ENCODE measurements around the gene CACNB2. TPM values are rescaled to one million over a fixed set of nuclear protein-coding genes. Genes with fewer than 3 reads are reported as not detected.

The CACNB2 gene
- total RNA-seq, 1 experiment from 2014 or later = not detected

DNA sequence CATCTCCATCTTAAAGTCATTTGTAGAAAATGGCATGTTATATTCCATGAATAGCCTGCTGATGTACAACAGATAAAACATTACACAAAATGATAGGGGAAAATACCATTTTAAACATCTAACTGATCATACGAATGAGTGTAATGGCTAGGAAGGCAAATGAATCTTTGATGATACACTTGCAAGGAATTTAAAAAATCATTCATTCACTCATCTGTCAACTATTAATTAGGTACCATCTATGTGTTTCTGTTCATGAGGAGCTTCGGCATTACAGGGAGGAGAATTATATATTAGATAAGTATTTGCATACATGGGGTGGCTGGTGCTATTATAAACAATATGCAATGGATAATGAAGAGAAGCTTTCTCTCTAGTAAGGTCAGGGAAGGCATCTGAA is 183.7 kb downstream of the CACNB2 start:
- ChIA-PET CTCF (no interaction called here), POLR2A (no interaction called here)
- in situ Hi-C loops (cut with HindIII; ENCODE audit: low pct_unique_long_range_greater_than_20kb, low sequenced_read_pairs) (no loop called here), intact Hi-C loops (cut with micrococcal nuclease; ENCODE audit: unreplicated experiment) (no loop called here)
- DNase-seq (ENCODE audit: low read depth, low spot score) = no peak
- no peak overlapping the region for H3K27ac ChIP-seq (ENCODE audit: low read length)
- no peak for ATAC-seq
- H3K9me3 ChIP-seq (ENCODE audit: control insufficient read depth, insufficient read depth, low read depth, low read length) = no peaks in the 10 kb centered on the region
- no peaks in the 10 kb centered on the region for H3K4me1 ChIP-seq (ENCODE audit: control insufficient read depth, insufficient read depth, low read length)
- H3K27me3 ChIP-seq (ENCODE audit: control insufficient read depth, insufficient read depth, low read length) = no peaks in the 10 kb centered on the region
- TF ChIP-seq TCF7L2 (IDR thresholded peaks at IDR 0.05; ENCODE audit: low read depth, low read length) = no peak
- no peak for TF ChIP-seq POLR2AphosphoS5 (IDR thresholded peaks at IDR 0.05; ENCODE audit: low read depth, low read length)
- TF ChIP-seq, protein P1, sequence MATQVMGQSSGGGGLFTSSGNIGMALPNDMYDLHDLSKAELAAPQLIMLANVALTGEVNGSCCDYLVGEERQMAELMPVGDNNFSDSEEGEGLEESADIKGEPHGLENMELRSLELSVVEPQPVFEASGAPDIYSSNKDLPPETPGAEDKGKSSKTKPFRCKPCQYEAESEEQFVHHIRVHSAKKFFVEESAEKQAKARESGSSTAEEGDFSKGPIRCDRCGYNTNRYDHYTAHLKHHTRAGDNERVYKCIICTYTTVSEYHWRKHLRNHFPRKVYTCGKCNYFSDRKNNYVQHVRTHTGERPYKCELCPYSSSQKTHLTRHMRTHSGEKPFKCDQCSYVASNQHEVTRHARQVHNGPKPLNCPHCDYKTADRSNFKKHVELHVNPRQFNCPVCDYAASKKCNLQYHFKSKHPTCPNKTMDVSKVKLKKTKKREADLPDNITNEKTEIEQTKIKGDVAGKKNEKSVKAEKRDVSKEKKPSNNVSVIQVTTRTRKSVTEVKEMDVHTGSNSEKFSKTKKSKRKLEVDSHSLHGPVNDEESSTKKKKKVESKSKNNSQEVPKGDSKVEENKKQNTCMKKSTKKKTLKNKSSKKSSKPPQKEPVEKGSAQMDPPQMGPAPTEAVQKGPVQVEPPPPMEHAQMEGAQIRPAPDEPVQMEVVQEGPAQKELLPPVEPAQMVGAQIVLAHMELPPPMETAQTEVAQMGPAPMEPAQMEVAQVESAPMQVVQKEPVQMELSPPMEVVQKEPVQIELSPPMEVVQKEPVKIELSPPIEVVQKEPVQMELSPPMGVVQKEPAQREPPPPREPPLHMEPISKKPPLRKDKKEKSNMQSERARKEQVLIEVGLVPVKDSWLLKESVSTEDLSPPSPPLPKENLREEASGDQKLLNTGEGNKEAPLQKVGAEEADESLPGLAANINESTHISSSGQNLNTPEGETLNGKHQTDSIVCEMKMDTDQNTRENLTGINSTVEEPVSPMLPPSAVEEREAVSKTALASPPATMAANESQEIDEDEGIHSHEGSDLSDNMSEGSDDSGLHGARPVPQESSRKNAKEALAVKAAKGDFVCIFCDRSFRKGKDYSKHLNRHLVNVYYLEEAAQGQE (IDR thresholded peaks at IDR 0.05; ENCODE audit: insufficient read depth in 1 of 2, low read depth in 2 of 2, low read length in 1 of 2) = no peak
- no peak for TF ChIP-seq SIN3A (IDR thresholded peaks at IDR 0.05; ENCODE audit: borderline replicate concordance, insufficient read depth, low read depth, low read length)
- TF ChIP-seq, protein P2, sequence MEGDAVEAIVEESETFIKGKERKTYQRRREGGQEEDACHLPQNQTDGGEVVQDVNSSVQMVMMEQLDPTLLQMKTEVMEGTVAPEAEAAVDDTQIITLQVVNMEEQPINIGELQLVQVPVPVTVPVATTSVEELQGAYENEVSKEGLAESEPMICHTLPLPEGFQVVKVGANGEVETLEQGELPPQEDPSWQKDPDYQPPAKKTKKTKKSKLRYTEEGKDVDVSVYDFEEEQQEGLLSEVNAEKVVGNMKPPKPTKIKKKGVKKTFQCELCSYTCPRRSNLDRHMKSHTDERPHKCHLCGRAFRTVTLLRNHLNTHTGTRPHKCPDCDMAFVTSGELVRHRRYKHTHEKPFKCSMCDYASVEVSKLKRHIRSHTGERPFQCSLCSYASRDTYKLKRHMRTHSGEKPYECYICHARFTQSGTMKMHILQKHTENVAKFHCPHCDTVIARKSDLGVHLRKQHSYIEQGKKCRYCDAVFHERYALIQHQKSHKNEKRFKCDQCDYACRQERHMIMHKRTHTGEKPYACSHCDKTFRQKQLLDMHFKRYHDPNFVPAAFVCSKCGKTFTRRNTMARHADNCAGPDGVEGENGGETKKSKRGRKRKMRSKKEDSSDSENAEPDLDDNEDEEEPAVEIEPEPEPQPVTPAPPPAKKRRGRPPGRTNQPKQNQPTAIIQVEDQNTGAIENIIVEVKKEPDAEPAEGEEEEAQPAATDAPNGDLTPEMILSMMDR (IDR thresholded peaks at IDR 0.05) = no peak
- no TSS peak for BruUV-seq (replicated peaks)
- H3K4me3 ChIP-seq (ENCODE audit: low read depth in 2 of 2, low read length in 2 of 2) = no peak overlapping the region
- H3K36me3 ChIP-seq (ENCODE audit: control insufficient read depth, insufficient read depth, low read length) = no peaks in the 10 kb centered on the region

DNA sequence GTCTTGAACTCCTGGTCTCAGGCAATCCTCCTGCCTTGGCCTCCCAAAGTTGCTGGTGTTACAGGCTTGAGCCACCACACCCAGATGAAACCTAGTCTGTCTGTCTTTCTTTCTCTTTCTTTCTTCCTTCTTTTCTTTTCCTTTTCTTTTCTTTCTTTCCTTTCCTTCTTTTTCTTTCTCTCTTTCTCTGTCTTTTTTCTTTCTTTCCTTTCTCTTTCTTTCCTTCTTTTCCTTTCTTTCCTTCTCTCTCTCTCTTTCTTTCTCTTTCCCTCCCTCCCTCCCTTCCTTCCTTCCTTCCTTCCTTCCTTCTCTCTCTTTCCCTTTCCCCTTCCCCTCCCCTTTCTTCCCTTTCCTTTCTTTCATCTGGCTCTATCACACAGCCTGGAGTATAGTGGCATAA is 185.2 kb downstream of the CACNB2 start:
- no TSS peak for BruUV-seq (replicated peaks)
- Histone ChIP-seq H3K9me3 (ENCODE audit: control insufficient read depth, insufficient read depth, low read depth, low read length) (no peaks in the 10 kb centered on the region), H3K4me3 (ENCODE audit: low read depth in 2 of 2, low read length in 2 of 2) (no peak overlapping the region), H3K27me3 (ENCODE audit: control insufficient read depth, insufficient read depth, low read length) (no peaks in the 10 kb centered on the region), H3K27ac (ENCODE audit: low read length) (no peak overlapping the region), H3K4me1 (ENCODE audit: control insufficient read depth, insufficient read depth, low read length) (no peaks in the 10 kb centered on the region), H3K36me3 (ENCODE audit: control insufficient read depth, insufficient read depth, low read length) (no peaks in the 10 kb centered on the region)
- DNase-seq (ENCODE audit: low read depth, low spot score) (no peak), ATAC-seq (no peak)
- intact Hi-C loops (cut with micrococcal nuclease; ENCODE audit: unreplicated experiment) = no loop called here
- POLR2A ChIA-PET = no interaction called here
- in situ Hi-C loops (cut with HindIII; ENCODE audit: low pct_unique_long_range_greater_than_20kb, low sequenced_read_pairs) = no loop called here
- CTCF ChIA-PET = no interaction called here
- TF ChIP-seq POLR2AphosphoS5 (IDR thresholded peaks at IDR 0.05; ENCODE audit: low read depth, low read length) = no peak
- TF ChIP-seq TCF7L2 (IDR thresholded peaks at IDR 0.05; ENCODE audit: low read depth, low read length) = no peak

DNA sequence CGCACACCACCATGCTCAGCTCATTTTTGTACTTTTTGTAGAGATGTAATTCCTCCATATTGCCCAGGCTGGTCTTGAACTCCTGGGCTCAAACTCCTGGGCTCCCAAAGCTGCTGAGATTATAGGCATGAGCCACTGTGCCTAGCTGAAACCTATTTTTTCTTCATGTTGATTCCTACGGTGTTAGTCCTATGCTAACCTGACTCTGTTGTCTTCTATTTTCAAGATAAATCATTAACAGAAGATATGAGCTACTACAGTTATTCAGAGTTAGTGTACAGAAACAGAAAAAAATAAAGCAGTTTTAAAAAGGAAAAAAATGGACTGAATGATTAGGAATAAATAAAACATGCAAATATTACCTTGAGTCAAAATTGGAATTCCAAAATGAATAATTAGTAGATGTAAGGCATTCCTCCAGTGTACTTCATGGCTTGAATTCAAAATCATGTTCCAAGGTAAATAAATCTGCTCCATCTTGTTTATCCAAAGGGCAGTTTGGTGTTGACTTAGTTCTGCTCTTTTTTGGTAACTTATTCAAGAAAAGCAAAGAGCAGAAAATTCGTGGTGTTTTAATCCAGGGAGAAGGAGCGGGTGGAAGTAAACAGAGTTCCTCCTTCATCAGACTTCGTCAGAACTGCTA is 185.8 kb downstream of the CACNB2 start:
- in situ Hi-C loops (cut with HindIII; ENCODE audit: low pct_unique_long_range_greater_than_20kb, low sequenced_read_pairs) = no loop called here
- no TSS peak for BruUV-seq (replicated peaks)
- ATAC-seq = no peak
- Histone ChIP-seq H3K27me3 (ENCODE audit: control insufficient read depth, insufficient read depth, low read length) (no peaks in the 10 kb centered on the region), H3K9me3 (ENCODE audit: control insufficient read depth, insufficient read depth, low read depth, low read length) (no peaks in the 10 kb centered on the region), H3K27ac (ENCODE audit: low read length) (no peak overlapping the region), H3K4me3 (ENCODE audit: low read depth in 2 of 2, low read length in 2 of 2) (no peak overlapping the region), H3K36me3 (ENCODE audit: control insufficient read depth, insufficient read depth, low read length) (no peaks in the 10 kb centered on the region), H3K4me1 (ENCODE audit: control insufficient read depth, insufficient read depth, low read length) (no peaks in the 10 kb centered on the region)
- DNase-seq (ENCODE audit: low read depth, low spot score) = no peak
- TF ChIP-seq, protein P2 (IDR thresholded peaks at IDR 0.05) = no peak
- TF ChIP-seq TCF7L2 (IDR thresholded peaks at IDR 0.05; ENCODE audit: low read depth, low read length) = no peak
- TF ChIP-seq POLR2AphosphoS5 (IDR thresholded peaks at IDR 0.05; ENCODE audit: low read depth, low read length) = no peak
- TF ChIP-seq, protein P1 (IDR thresholded peaks at IDR 0.05; ENCODE audit: insufficient read depth in 1 of 2, low read depth in 2 of 2, low read length in 1 of 2) = no peak
- TF ChIP-seq SIN3A (IDR thresholded peaks at IDR 0.05; ENCODE audit: borderline replicate concordance, insufficient read depth, low read depth, low read length) = no peak
- ChIA-PET POLR2A (no interaction called here), CTCF (no interaction called here)
- intact Hi-C loops (cut with micrococcal nuclease; ENCODE audit: unreplicated experiment) = no loop called here

Data from Panc1 (cell line).